H1 (cell line): ENCODE measurements around the gene WAC. TPM values are rescaled to one million over a fixed set of nuclear protein-coding genes. Genes with fewer than 3 reads are reported as not detected.

Experiments used
- CTCF ChIA-PET: fragments of 300-600 bp; sonication (Branson Sonifier 250); formaldehyde crosslinking; loops from one replicate; lab custom pipeline; 2021; ENCODE audit not compliant: partially characterized antibody; lab: Charles Lee
- POLR2A ChIA-PET: fragments of 300-600 bp; sonication (Branson Sonifier 250); formaldehyde crosslinking; loops from one replicate; lab custom pipeline; 2021; ENCODE audit warnings: inconsistent platforms; ENCODE audit not compliant: partially characterized antibody; lab: Charles Lee
- DNase-seq, 2 experiments: peaks; one replicate each; pipeline versions ENCODE4 v3.0.0 to v3.0.0-alpha.2; 2010 to 2022; ENCODE audit warnings: low spot score in 2 of 2, low read depth in 1 of 2, mixed read lengths in 1 of 2
- FAIRE-seq: peaks from 2 replicates; lab custom pipeline; 2011; peaks lifted over from hg19 to GRCh38; lab: Jason Lieb, UNC
- H2AFZ ChIP-seq: 2 replicates; pipeline ENCODE4 v1.8.1; 2012; ENCODE audit warnings: low read length, inconsistent platforms
- H2AK5ac ChIP-seq: 2 replicates; pipeline ENCODE4 v1.6.1; 2013; ENCODE audit warnings: low read depth, low read length
- H2BK120ac ChIP-seq: replicated peaks from 2 replicates; pipeline ENCODE3; 2013; ENCODE audit warnings: low read depth, low read length, inconsistent platforms
- H2BK12ac ChIP-seq: 2 replicates; pipeline ENCODE4 v1.6.1; 2013; ENCODE audit warnings: low read depth, low read length
- H2BK15ac ChIP-seq: 2 replicates; pipeline ENCODE4 v1.6.1; 2013; ENCODE audit warnings: low read length
- H2BK20ac ChIP-seq: 2 replicates; pipeline ENCODE4 v1.6.1; 2013; ENCODE audit warnings: low read length
- H2BK5ac ChIP-seq: 2 replicates; pipeline ENCODE4 v1.6.1; 2013; ENCODE audit warnings: low read depth, low read length
- H3K14ac ChIP-seq: 2 replicates; pipeline ENCODE4 v1.6.1; 2013; ENCODE audit warnings: inconsistent platforms; ENCODE audit not compliant: insufficient read length
- H3K18ac ChIP-seq: 2 replicates; pipeline ENCODE4 v1.6.1; 2013; ENCODE audit warnings: low read length; ENCODE audit errors: extremely low read depth
- H3K23ac ChIP-seq: 2 replicates; pipeline ENCODE4 v1.6.1; 2013; ENCODE audit warnings: inconsistent platforms; ENCODE audit not compliant: insufficient read length
- H3K23me2 ChIP-seq: 2 replicates; pipeline ENCODE4 v1.6.1; 2013; ENCODE audit warnings: low read depth, low read length
- H3K27ac ChIP-seq: 2 replicates; pipeline ENCODE4 v1.6.1; 2011; ENCODE audit warnings: low read depth, low read length, inconsistent platforms
- H3K27me3 ChIP-seq, 4 experiments: replicated peaks in 1 of 4; 1 replicate in 1 of 4; 2 replicates in 3 of 4; pipeline versions ENCODE4 v1.6.1 to v1.8.1; 2011 to 2013; ENCODE audit warnings: low read length in 3 of 4, mild to moderate bottlenecking in 3 of 4, inconsistent platforms in 2 of 4, mixed read lengths in 2 of 4, moderate library complexity in 1 of 4; ENCODE audit not compliant: control insufficient read depth in 3 of 4, insufficient read depth in 3 of 4; ENCODE audit errors: extremely low read depth in 1 of 4
- H3K36me3 ChIP-seq, 4 experiments: 2 replicates each; pipeline versions ENCODE4 v1.6.1 to v1.8.1; 2011 to 2013; ENCODE audit warnings: mild to moderate bottlenecking in 4 of 4, low read length in 3 of 4, moderate library complexity in 2 of 4, control low read depth in 1 of 4, inconsistent platforms in 1 of 4; ENCODE audit not compliant: insufficient read depth in 4 of 4, control insufficient read depth in 2 of 4
- H3K4ac ChIP-seq: replicated peaks from 2 replicates; pipeline ENCODE3; 2013; ENCODE audit warnings: low read length, low read depth, mixed read lengths, inconsistent platforms; ENCODE audit not compliant: insufficient read length
- H3K4me1 ChIP-seq, 4 experiments: replicated peaks in 1 of 4; 1 replicate in 1 of 4; 2 replicates in 3 of 4; pipeline versions ENCODE4 v1.6.1 to v1.8.1; 2011 to 2013; ENCODE audit warnings: low read length in 3 of 4, inconsistent platforms in 2 of 4, mixed read lengths in 1 of 4; ENCODE audit not compliant: insufficient read depth in 4 of 4, control insufficient read depth in 3 of 4
- H3K4me2 ChIP-seq, 2 experiments: 2 replicates each; pipeline versions ENCODE4 v1.6.1 to v1.8.1; 2011 to 2013; ENCODE audit warnings: low read depth in 2 of 2, low read length in 2 of 2, control low read depth in 1 of 2, inconsistent platforms in 1 of 2, mild to moderate bottlenecking in 1 of 2; ENCODE audit not compliant: insufficient read depth in 1 of 2
- H3K4me3 ChIP-seq, 4 experiments: fragments of 200-600, 300-600 bp in 1 of 4; sonication (generic), shearing (Covaris generic), sonication (Bioruptor Twin) in 1 of 4; 2 replicates each; pipeline versions ENCODE4 v1.5.1 to v1.8.1; 2011 to 2016; ENCODE audit warnings: low read length in 4 of 4, low read depth in 3 of 4, control low read depth in 2 of 4, inconsistent platforms in 2 of 4, mild to moderate bottlenecking in 2 of 4, mixed read lengths in 1 of 4, moderate library complexity in 1 of 4; ENCODE audit not compliant: insufficient read depth in 2 of 4; ENCODE audit errors: extremely low read depth in 1 of 4
- H3K56ac ChIP-seq: replicated peaks from 2 replicates; pipeline ENCODE3; 2013; ENCODE audit warnings: low read depth, mild to moderate bottlenecking, mixed read lengths, low read length, inconsistent platforms; ENCODE audit not compliant: insufficient read length
- H3K79me1 ChIP-seq: 2 replicates; pipeline ENCODE4 v1.6.1; 2013; ENCODE audit warnings: low read depth, low read length, control low read depth
- H3K79me2 ChIP-seq, 2 experiments: 2 replicates each; pipeline versions ENCODE4 v1.6.1 to v1.8.1; 2012 to 2013; ENCODE audit warnings: low read length in 2 of 2, mild to moderate bottlenecking in 2 of 2, inconsistent platforms in 1 of 2; ENCODE audit not compliant: insufficient read depth in 2 of 2, control insufficient read depth in 1 of 2
- H3K9ac ChIP-seq, 4 experiments: replicated peaks in 1 of 4; 1 replicate in 1 of 4; 2 replicates in 3 of 4; pipeline versions ENCODE4 v1.6.1 to v1.8.1; 2011 to 2013; ENCODE audit warnings: low read depth in 3 of 4, low read length in 3 of 4, control low read depth in 2 of 4, mild to moderate bottlenecking in 2 of 4, moderate library complexity in 2 of 4, inconsistent platforms in 1 of 4; ENCODE audit errors: extremely low read depth in 1 of 4
- H3K9me3 ChIP-seq, 2 experiments: 2 replicates each; pipeline versions ENCODE4 v1.6.1 to v1.8.1; 2012 to 2013; ENCODE audit warnings: mild to moderate bottlenecking in 2 of 2, moderate library complexity in 2 of 2, control low read depth in 1 of 2, inconsistent platforms in 1 of 2, low read depth in 1 of 2, low read length in 1 of 2, mixed read lengths in 1 of 2; ENCODE audit not compliant: insufficient read depth in 2 of 2
- H4K20me1 ChIP-seq, 2 experiments: replicated peaks in 1 of 2; 2 replicates each; pipeline versions ENCODE3 to v1.8.1; 2011 to 2013; ENCODE audit warnings: inconsistent platforms in 2 of 2, low read length in 2 of 2, mild to moderate bottlenecking in 1 of 2; ENCODE audit not compliant: insufficient read depth in 2 of 2, control insufficient read depth in 1 of 2
- H4K5ac ChIP-seq: 2 replicates; pipeline ENCODE4 v1.6.1; 2013; ENCODE audit warnings: low read length, low read depth, mixed read lengths, inconsistent platforms; ENCODE audit not compliant: insufficient read length
- H4K8ac ChIP-seq: 2 replicates; pipeline ENCODE4 v1.8.0; 2013; ENCODE audit warnings: mild to moderate bottlenecking, moderate library complexity, low read length, inconsistent platforms; ENCODE audit not compliant: insufficient read depth; ENCODE audit errors: extremely low read depth
- H4K91ac ChIP-seq: replicated peaks from 2 replicates; pipeline ENCODE3; 2013; ENCODE audit warnings: low read length, mixed read lengths, inconsistent platforms; ENCODE audit not compliant: insufficient read length
- BCL11A ChIP-seq, 2 experiments: IDR thresholded peaks; one replicate each; pipeline ENCODE4 v1.6.1; 2011; ENCODE audit warnings: low read depth in 2 of 2, low read length in 2 of 2, mild to moderate bottlenecking in 2 of 2
- CBX8 ChIP-seq: fragments of 300-800, 300-1000 bp; sonication (generic); IDR thresholded peaks from 2 replicates; pipeline ENCODE4 v1.7.1; 2016; ENCODE audit warnings: low read depth, low read length, borderline replicate concordance
- CHD2 ChIP-seq: IDR thresholded peaks from 2 replicates; pipeline ENCODE4 v1.6.1; 2012; ENCODE audit warnings: low read length, improper control_type of control experiment
- EZH2 ChIP-seq: fragments of 200-600 bp; sonication (generic); IDR thresholded peaks from 2 replicates; pipeline ENCODE4 v1.7.1; 2012; ENCODE audit warnings: low read depth, mild to moderate bottlenecking, moderate library complexity, low read length, inconsistent platforms; ENCODE audit not compliant: severe bottlenecking
- HDAC6 ChIP-seq: IDR thresholded peaks from one replicate; pipeline ENCODE4 v1.7.1; 2012; ENCODE audit warnings: low read depth, mild to moderate bottlenecking, inconsistent platforms, low read length, moderate library complexity
- JUND ChIP-seq: IDR thresholded peaks from 2 replicates; pipeline ENCODE4 v1.6.1; 2011; ENCODE audit warnings: mild to moderate bottlenecking, improper control_type of control experiment, low read length
- KDM1A ChIP-seq: fragments of 200-600, 300-600 bp; sonication (generic); IDR thresholded peaks from 2 replicates; pipeline ENCODE4 v1.7.1; 2016; ENCODE audit warnings: mild to moderate bottlenecking, low read length, borderline replicate concordance
- RBBP5 ChIP-seq: IDR thresholded peaks from 2 replicates; pipeline ENCODE4 v1.7.1; 2012; ENCODE audit warnings: low read depth, mild to moderate bottlenecking, inconsistent platforms, low read length, moderate library complexity, borderline replicate concordance
- RNF2 ChIP-seq: fragments of 200-900, 300-1000 bp; sonication (generic); IDR thresholded peaks from 2 replicates; pipeline ENCODE4 v1.7.1; 2016; ENCODE audit warnings: borderline replicate concordance, low read depth, mild to moderate bottlenecking, antibody characterized with exemption, low read length; ENCODE audit not compliant: poor library complexity, severe bottlenecking; ENCODE audit errors: missing control alignments
- SIRT6 ChIP-seq: IDR thresholded peaks from one replicate; pipeline ENCODE4 v1.7.1; 2012; ENCODE audit warnings: low read length, inconsistent platforms
- SIX5 ChIP-seq: IDR thresholded peaks from 2 replicates; pipeline ENCODE4 v1.6.1; 2011; ENCODE audit warnings: mild to moderate bottlenecking, low read depth, low read length
- TAF7 ChIP-seq: optimal IDR thresholded peaks from 2 replicates; pipeline ENCODE3; 2011; ENCODE audit warnings: low read depth, mild to moderate bottlenecking, inconsistent platforms, low read length, moderate library complexity, borderline replicate concordance
- USF2 ChIP-seq: IDR thresholded peaks from 2 replicates; pipeline ENCODE4 v1.6.1; 2011; ENCODE audit warnings: low read length, improper control_type of control experiment
- WGBS, 2 experiments: shearing (Covaris generic) in 1 of 2; methylation state at CpG; one replicate each; pipeline versions ENCODE4 v1.1.6 to v1.1.7; 2013 to 2015; ENCODE audit warnings: low lambda C conversion rate in 2 of 2, mixed read lengths in 2 of 2, inconsistent platforms in 1 of 2, low coverage in 1 of 2, missing lambda C conversion rate in 1 of 2; ENCODE audit not compliant: insufficient replicate concordance in 2 of 2, insufficient coverage in 1 of 2, insufficient read length in 1 of 2; ENCODE audit errors: extremely low coverage in 1 of 2, missing lambda C conversion rate in 1 of 2; 5-methylcytosine and 5-hydroxymethylcytosine counted together
- polyA plus RNA-seq, 7 experiments: library from polyadenylated mRNA; depleted of rRNA in 3 of 7; stranded (reverse) in 5 of 7; unstranded in 2 of 7; fragments of >200 nt in 5 of 7; fragments of 200-250 nt in 2 of 7; gene quantifications; 1 replicate in 5 of 7; 2 replicates in 1 of 7; 4 replicates in 1 of 7; pipeline versions ENCODE4 v1.2.1 to v1.2.3, GENCODE V29; 2011 to 2013; ENCODE audit warnings: missing spikeins in 2 of 7, mixed read lengths in 2 of 7
- total RNA-seq: library from RNA; stranded (reverse); fragmentation: NEBNext Ultra II Directional; extraction: Animal tissue kit (Norgen Biotek cat#: 25700); gene quantifications from 2 replicates; pipeline ENCODE4 v1.2.1, GENCODE V29; 2021

The WAC gene
- total and polyA plus RNA-seq, 2 of the 8 experiments (the other 6 are each of a cell fraction or from before 2014, with no cell fraction given), result 72.9 to 128 TPM

- H2AK5ac ChIP-seq, result no peak overlapping the region
- no peaks in the 10 kb centered on the region for H3K4me1 ChIP-seq
- H3K14ac ChIP-seq, result no peak overlapping the region
- 0 out of 4 replicates have a peak, but pooled peaks cover 0 to 5% of the 10 kb centered on the region in 2 experiments for H3K79me2 ChIP-seq
- POLR2A ChIA-PET, result interaction anchor here (0.7 kb wide), 1 partner anchor 10 kb away, joined by 3 read pairs; no protein-coding TSS in a partner anchor
- H2BK12ac ChIP-seq, result no peak overlapping the region
- FAIRE-seq, result no peak
- no peaks in the 10 kb centered on the region for H3K9me3 ChIP-seq
- no peak overlapping the region for H3K23ac ChIP-seq
- no peak overlapping the region for H3K4ac ChIP-seq
- H2BK15ac ChIP-seq, result no peak overlapping the region
- H4K20me1 ChIP-seq, result peaks cover 2 to 4% of the 10 kb centered on the region in 2 experiments
- no peak overlapping the region for H3K9ac ChIP-seq
- no peak overlapping the region for H2BK120ac ChIP-seq
- H3K36me3 ChIP-seq, result peaks cover 29 to 94% (median 61%) of the 10 kb centered on the region in 4 experiments
- H3K18ac ChIP-seq, result no peak overlapping the region
- H2BK20ac ChIP-seq, result no peak overlapping the region
- DNase-seq, result no peak
- H3K79me1 ChIP-seq, result no peaks in the 10 kb centered on the region
- H3K27ac ChIP-seq, result no peak overlapping the region
- H2BK5ac ChIP-seq, result no peak overlapping the region
- no peaks in the 10 kb centered on the region for H3K27me3 ChIP-seq
- H2AFZ ChIP-seq, result no peak overlapping the region
- no peak overlapping the region for H4K8ac ChIP-seq
- no peak overlapping the region for H3K56ac ChIP-seq
- 88% methylated on average over 2 of the region's 2 CpGs; no CpG with 5 or more reads in 1 of the 2 experiments for WGBS, 2 experiments
- H4K91ac ChIP-seq, result no peak overlapping the region
- no peak overlapping the region for H3K4me3 ChIP-seq
- H3K4me2 ChIP-seq, result no peak overlapping the region
- CTCF ChIA-PET, result interaction anchor here (0.9 kb wide), 1 partner anchor 11 kb away, joined by 3 read pairs; no protein-coding TSS in a partner anchor
- H4K5ac ChIP-seq, result no peak overlapping the region
- H3K23me2 ChIP-seq, result no peaks in the 10 kb centered on the region
- TF ChIP-seq KDM1A, result no peak
- no peak for TF ChIP-seq HDAC6
- no peak for TF ChIP-seq BCL11A (IDR thresholded peaks at IDR 0.05; ENCODE audit: low read depth in 2 of 2, low read length in 2 of 2)
- TF ChIP-seq RNF2, result no peak
- no peak for TF ChIP-seq TAF7
- no peak for TF ChIP-seq CHD2
- TF ChIP-seq SIRT6, result no peak
- TF ChIP-seq USF2, result no peak
- TF ChIP-seq RBBP5, result no peak
- TF ChIP-seq EZH2, result no peak
- no peak for TF ChIP-seq JUND
- no peak for TF ChIP-seq SIX5
- TF ChIP-seq CBX8, result no peak
Measured at GRCh38 chr10:28616514-28616913, 83.6 kb downstream of the WAC start.
